K562 (cell line): Measurements from ENCODE around the gene CCDC69. TPM values are rescaled to one million over a fixed set of nuclear protein-coding genes. Genes with fewer than 3 reads are reported as not detected.
A peak's percentile ranks its signal among the peaks of the same experiment; 100 is the strongest.

Source experiments
- HOXB6 ChIP-seq: fragments of 250-450 bp; sonication (Bioruptor Pico); IDR thresholded peaks from 2 replicates; pipeline ENCODE4 v1.5.1; 2022; ENCODE audit warnings: mild to moderate bottlenecking, borderline replicate concordance
- L3MBTL2 ChIP-seq: fragments of 450-650 bp; IDR thresholded peaks from 2 replicates; pipeline ENCODE4 v1.6.1; 2016; ENCODE audit warnings: mild to moderate bottlenecking, moderate library complexity
- NR2C1 ChIP-seq, 2 experiments: fragments of 450-650 bp; IDR thresholded peaks; 2 replicates each; pipeline ENCODE4 v1.6.1; 2017; ENCODE audit warnings: mild to moderate bottlenecking in 2 of 2, antibody characterized with exemption in 1 of 2, inconsistent platforms in 1 of 2, missing compliant biosample characterization in 1 of 2, missing genetic modification characterization in 1 of 2
- NRF1 ChIP-seq, 2 experiments: fragments of 450-650 bp; IDR thresholded peaks in 1 of 2; conservative IDR thresholded peaks in 1 of 2; 2 replicates each; pipeline ENCODE4 v1.6.1; 2014; ENCODE audit warnings: mild to moderate bottlenecking in 2 of 2
- RCOR1 ChIP-seq, 2 experiments: IDR thresholded peaks; 2 replicates each; pipeline ENCODE4 v1.6.1; 2012; ENCODE audit warnings: low read depth in 2 of 2, low read length in 2 of 2, borderline replicate concordance in 1 of 2, improper control_type of control experiment in 1 of 2
- SPI1 ChIP-seq: IDR thresholded peaks from 2 replicates; pipeline ENCODE4 v1.6.1; 2011; ENCODE audit warnings: low read depth, low read length, control low read depth, borderline replicate concordance
- TOE1 ChIP-seq, 2 experiments: fragments of 450-650 bp in 1 of 2; sonication (generic) in 1 of 2; formaldehyde crosslinking in 1 of 2; IDR thresholded peaks; 2 replicates each; pipeline versions ENCODE4 v1.7.1 to v1.8.0; 2016 to 2022; ENCODE audit warnings: borderline replicate concordance in 2 of 2, mild to moderate bottlenecking in 2 of 2, antibody characterized with exemption in 1 of 2, inconsistent platforms in 1 of 2, low read depth in 1 of 2, missing genetic modification reagents in 1 of 2, moderate library complexity in 1 of 2
- ZNF311 ChIP-seq: fragments of 250-450 bp; sonication (Bioruptor Pico); IDR thresholded peaks from 2 replicates; pipeline ENCODE4 v1.4.0; 2020; ENCODE audit warnings: mild to moderate bottlenecking, moderate library complexity
- ZNF668 ChIP-seq: fragments of 250-450 bp; sonication (Bioruptor Pico); IDR thresholded peaks from 2 replicates; pipeline ENCODE4 v1.8.0; 2022; ENCODE audit warnings: mild to moderate bottlenecking, inconsistent platforms
- ZNF778 ChIP-seq: fragments of 450-650 bp; formaldehyde crosslinking; IDR thresholded peaks from 2 replicates; pipeline ENCODE4 v1.4.0; 2020; ENCODE audit warnings: mild to moderate bottlenecking, moderate library complexity
- polyA plus RNA-seq, 8 experiments: library from polyadenylated mRNA; depleted of rRNA in 4 of 8; stranded (reverse) in 5 of 8; unstranded in 3 of 8; fragments of >200 nt; fragmentation: Nextera tagmentation in 2 of 8; fragmentation: Illumina TruSeq in 1 of 8; extraction: Ambion mirVana in 2 of 8; extraction: Trizol in 1 of 8; gene quantifications; 2 replicates each; pipeline versions ENCODE4 v1.2.1 to v1.2.3, GENCODE V29; 2011 to 2014; ENCODE audit warnings: inconsistent platforms in 1 of 8, missing spikeins in 1 of 8
- total RNA-seq, 7 experiments: library from RNA; depleted of rRNA in 6 of 7; stranded (reverse); fragments of >200 nt in 6 of 7; fragmentation: Illumina TruSeq in 2 of 7; extraction: Trizol in 2 of 7; gene quantifications; 2 replicates each; pipeline versions ENCODE4 v1.2.1 to v1.2.3, GENCODE V29; 2011 to 2021; ENCODE audit warnings: low replicate concordance in 1 of 7
- TF ChIP-seq, protein P1 (sequence below), 2 experiments: fragments of 450-650 bp; formaldehyde crosslinking in 1 of 2; IDR thresholded peaks; 2 replicates each; pipeline versions ENCODE4 v1.4.0 to v1.6.1; 2014 to 2020; ENCODE audit warnings: mild to moderate bottlenecking in 2 of 2, borderline replicate concordance in 1 of 2, low read depth in 1 of 2
- TF ChIP-seq, protein P2 (sequence below): sonication (generic); formaldehyde crosslinking; IDR thresholded peaks from 2 replicates; pipeline ENCODE4 v1.8.0; 2022; ENCODE audit warnings: mild to moderate bottlenecking, missing genetic modification reagents
- TF ChIP-seq, protein P3 (sequence below): IDR thresholded peaks from 2 replicates; pipeline ENCODE4 v1.6.1; 2011; ENCODE audit warnings: borderline replicate concordance, low read depth, mild to moderate bottlenecking, moderate library complexity, low read length; ENCODE audit not compliant: insufficient read depth, poor library complexity, severe bottlenecking

Gene CCDC69
- total and polyA plus RNA-seq, 9 of the 15 experiments (the other 6 are each of a cell fraction or from before 2014, with no cell fraction given): 0.65 to 12.2 (median 7.6) TPM

DNA sequence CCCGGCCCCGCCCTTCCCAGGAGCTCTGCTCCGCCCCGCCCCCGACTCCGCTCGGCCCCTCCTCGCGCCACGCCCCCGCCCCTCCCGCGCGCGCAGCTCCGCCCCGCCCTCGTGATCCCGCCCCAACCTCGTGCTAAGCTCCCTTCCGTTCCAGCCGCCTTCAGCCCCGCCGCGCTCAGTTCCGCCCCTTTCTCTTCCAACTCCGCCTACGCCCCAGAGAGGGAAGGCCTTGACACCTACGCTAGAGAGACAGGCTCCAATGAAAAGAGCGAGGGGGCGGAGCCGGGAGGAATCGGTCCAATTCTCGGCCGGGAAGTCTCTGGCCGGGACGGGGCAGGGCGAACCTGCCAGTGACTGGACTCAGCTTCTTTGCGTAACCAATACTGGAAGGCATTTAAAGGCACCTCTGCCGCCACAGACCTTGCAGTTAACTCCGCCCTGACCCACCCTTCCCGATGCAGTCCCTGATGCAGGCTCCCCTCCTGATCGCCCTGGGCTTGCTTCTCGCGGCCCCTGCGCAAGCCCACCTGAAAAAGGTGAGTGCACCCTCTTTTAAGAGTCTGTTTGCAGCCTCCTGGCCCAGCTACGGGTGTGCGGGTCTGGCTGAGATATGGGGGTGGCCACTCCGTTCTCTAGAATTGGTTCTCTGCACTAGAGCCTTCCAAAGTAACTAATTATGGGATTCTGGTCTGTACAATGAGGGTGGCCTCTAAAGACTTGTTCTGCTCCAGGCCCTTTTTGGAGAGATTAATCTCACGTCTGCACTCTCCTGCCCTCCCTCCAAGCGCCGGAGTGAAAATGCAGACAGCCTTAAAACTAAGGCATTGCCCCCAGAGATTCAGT is 29.1 kb upstream of the CCDC69 start, which contains the start of gene GM2A (continued):
- TF ChIP-seq, protein P1, sequence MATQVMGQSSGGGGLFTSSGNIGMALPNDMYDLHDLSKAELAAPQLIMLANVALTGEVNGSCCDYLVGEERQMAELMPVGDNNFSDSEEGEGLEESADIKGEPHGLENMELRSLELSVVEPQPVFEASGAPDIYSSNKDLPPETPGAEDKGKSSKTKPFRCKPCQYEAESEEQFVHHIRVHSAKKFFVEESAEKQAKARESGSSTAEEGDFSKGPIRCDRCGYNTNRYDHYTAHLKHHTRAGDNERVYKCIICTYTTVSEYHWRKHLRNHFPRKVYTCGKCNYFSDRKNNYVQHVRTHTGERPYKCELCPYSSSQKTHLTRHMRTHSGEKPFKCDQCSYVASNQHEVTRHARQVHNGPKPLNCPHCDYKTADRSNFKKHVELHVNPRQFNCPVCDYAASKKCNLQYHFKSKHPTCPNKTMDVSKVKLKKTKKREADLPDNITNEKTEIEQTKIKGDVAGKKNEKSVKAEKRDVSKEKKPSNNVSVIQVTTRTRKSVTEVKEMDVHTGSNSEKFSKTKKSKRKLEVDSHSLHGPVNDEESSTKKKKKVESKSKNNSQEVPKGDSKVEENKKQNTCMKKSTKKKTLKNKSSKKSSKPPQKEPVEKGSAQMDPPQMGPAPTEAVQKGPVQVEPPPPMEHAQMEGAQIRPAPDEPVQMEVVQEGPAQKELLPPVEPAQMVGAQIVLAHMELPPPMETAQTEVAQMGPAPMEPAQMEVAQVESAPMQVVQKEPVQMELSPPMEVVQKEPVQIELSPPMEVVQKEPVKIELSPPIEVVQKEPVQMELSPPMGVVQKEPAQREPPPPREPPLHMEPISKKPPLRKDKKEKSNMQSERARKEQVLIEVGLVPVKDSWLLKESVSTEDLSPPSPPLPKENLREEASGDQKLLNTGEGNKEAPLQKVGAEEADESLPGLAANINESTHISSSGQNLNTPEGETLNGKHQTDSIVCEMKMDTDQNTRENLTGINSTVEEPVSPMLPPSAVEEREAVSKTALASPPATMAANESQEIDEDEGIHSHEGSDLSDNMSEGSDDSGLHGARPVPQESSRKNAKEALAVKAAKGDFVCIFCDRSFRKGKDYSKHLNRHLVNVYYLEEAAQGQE (IDR thresholded peaks at IDR 0.05; ENCODE audit: borderline replicate concordance): peak; percentile 11; the same call in 1 of the 2 replicates
- TF ChIP-seq, protein P1 (CRISPR knock-in tag; IDR thresholded peaks at IDR 0.05; ENCODE audit: low read depth): no peak
- TF ChIP-seq SPI1 (peak; percentile 72), ZNF668 (CRISPR knock-in tag) (no peak), NRF1 (conservative IDR thresholded peaks at IDR 0.05 in 1 of 2, IDR thresholded peaks at IDR 0.05 in 1 of 2) (peak; percentile 82 to 85), NR2C1 (IDR thresholded peaks at IDR 0.05) (no peak), NR2C1 (tag; IDR thresholded peaks at IDR 0.05) (no peak), RCOR1 (IDR thresholded peaks at IDR 0.05; ENCODE audit: borderline replicate concordance in 1 of 2, low read depth in 2 of 2, low read length in 2 of 2) (peak in 1 of 2 experiments; percentile 69; a peak in 1 of 4 replicates), HOXB6 (CRISPR knock-in tag) (no peak), TOE1 (IDR thresholded peaks at IDR 0.05; ENCODE audit: borderline replicate concordance) (0 out of 2 replicates have a peak, but pooled peaks have one; percentile 13), TOE1 (CRISPR knock-in tag; IDR thresholded peaks at IDR 0.05; ENCODE audit: borderline replicate concordance, low read depth) (no peak), ZNF778 (CRISPR knock-in tag) (no peak), L3MBTL2 (no peak; the same call in 1 of the 2 replicates), ZNF311 (CRISPR knock-in tag) (no peak)
- TF ChIP-seq, protein P2, sequence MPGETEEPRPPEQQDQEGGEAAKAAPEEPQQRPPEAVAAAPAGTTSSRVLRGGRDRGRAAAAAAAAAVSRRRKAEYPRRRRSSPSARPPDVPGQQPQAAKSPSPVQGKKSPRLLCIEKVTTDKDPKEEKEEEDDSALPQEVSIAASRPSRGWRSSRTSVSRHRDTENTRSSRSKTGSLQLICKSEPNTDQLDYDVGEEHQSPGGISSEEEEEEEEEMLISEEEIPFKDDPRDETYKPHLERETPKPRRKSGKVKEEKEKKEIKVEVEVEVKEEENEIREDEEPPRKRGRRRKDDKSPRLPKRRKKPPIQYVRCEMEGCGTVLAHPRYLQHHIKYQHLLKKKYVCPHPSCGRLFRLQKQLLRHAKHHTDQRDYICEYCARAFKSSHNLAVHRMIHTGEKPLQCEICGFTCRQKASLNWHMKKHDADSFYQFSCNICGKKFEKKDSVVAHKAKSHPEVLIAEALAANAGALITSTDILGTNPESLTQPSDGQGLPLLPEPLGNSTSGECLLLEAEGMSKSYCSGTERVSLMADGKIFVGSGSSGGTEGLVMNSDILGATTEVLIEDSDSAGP (CRISPR knock-in tag): peak; percentile 93
- TF ChIP-seq, protein P3, sequence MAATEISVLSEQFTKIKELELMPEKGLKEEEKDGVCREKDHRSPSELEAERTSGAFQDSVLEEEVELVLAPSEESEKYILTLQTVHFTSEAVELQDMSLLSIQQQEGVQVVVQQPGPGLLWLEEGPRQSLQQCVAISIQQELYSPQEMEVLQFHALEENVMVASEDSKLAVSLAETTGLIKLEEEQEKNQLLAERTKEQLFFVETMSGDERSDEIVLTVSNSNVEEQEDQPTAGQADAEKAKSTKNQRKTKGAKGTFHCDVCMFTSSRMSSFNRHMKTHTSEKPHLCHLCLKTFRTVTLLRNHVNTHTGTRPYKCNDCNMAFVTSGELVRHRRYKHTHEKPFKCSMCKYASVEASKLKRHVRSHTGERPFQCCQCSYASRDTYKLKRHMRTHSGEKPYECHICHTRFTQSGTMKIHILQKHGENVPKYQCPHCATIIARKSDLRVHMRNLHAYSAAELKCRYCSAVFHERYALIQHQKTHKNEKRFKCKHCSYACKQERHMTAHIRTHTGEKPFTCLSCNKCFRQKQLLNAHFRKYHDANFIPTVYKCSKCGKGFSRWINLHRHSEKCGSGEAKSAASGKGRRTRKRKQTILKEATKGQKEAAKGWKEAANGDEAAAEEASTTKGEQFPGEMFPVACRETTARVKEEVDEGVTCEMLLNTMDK: no peak
